GM10266 (cell line): ENCODE results near the gene OR2Y1.
"Not testable (repeated sequence)": the region's sequence is repeated elsewhere in the genome, so short reads cannot be mapped to it uniquely, and the experiment has no call there.

ENCODE experiments used
- DNase-seq: peaks from one replicate; pipeline ENCODE4 v3.0.0; 2012; ENCODE audit errors: extremely low spot score
- TF ChIP-seq, protein P1 (sequence below): IDR thresholded peaks from 2 replicates; pipeline ENCODE4 v1.5.1; 2012; ENCODE audit warnings: mild to moderate bottlenecking, low read depth; ENCODE audit not compliant: control insufficient read depth, insufficient read depth; ENCODE audit errors: missing control alignments

OR2Y1 gene, protein sequence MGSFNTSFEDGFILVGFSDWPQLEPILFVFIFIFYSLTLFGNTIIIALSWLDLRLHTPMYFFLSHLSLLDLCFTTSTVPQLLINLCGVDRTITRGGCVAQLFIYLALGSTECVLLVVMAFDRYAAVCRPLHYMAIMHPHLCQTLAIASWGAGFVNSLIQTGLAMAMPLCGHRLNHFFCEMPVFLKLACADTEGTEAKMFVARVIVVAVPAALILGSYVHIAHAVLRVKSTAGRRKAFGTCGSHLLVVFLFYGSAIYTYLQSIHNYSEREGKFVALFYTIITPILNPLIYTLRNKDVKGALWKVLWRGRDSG

DNA sequence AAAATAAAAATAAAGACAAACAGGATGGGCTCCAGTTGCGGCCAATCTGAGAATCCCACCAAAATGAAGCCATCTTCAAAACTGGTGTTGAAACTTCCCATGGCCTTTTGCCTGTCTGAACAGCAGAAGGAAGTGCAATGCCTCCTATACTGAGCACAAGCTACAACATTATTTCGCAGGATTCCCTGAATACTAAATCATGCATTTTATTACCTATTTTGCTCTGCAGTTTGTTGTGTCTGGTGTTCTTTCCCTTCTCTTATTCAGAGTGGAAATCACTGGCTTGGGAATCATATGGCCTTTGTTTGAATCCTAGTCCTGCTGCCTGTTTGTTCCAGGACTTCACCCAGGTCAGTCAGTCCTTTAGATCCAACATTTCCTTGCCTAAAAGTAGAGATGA, at the start of gene OR2Y1:
Gene OR2Y1, minus strand, starts transcription at position 101 of the 400 bp plus-strand sequence. Its CDS starts 0 bp downstream, at position 101.
- no peak for DNase-seq
- TF ChIP-seq, protein P1, sequence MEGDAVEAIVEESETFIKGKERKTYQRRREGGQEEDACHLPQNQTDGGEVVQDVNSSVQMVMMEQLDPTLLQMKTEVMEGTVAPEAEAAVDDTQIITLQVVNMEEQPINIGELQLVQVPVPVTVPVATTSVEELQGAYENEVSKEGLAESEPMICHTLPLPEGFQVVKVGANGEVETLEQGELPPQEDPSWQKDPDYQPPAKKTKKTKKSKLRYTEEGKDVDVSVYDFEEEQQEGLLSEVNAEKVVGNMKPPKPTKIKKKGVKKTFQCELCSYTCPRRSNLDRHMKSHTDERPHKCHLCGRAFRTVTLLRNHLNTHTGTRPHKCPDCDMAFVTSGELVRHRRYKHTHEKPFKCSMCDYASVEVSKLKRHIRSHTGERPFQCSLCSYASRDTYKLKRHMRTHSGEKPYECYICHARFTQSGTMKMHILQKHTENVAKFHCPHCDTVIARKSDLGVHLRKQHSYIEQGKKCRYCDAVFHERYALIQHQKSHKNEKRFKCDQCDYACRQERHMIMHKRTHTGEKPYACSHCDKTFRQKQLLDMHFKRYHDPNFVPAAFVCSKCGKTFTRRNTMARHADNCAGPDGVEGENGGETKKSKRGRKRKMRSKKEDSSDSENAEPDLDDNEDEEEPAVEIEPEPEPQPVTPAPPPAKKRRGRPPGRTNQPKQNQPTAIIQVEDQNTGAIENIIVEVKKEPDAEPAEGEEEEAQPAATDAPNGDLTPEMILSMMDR: no peak

DNA sequence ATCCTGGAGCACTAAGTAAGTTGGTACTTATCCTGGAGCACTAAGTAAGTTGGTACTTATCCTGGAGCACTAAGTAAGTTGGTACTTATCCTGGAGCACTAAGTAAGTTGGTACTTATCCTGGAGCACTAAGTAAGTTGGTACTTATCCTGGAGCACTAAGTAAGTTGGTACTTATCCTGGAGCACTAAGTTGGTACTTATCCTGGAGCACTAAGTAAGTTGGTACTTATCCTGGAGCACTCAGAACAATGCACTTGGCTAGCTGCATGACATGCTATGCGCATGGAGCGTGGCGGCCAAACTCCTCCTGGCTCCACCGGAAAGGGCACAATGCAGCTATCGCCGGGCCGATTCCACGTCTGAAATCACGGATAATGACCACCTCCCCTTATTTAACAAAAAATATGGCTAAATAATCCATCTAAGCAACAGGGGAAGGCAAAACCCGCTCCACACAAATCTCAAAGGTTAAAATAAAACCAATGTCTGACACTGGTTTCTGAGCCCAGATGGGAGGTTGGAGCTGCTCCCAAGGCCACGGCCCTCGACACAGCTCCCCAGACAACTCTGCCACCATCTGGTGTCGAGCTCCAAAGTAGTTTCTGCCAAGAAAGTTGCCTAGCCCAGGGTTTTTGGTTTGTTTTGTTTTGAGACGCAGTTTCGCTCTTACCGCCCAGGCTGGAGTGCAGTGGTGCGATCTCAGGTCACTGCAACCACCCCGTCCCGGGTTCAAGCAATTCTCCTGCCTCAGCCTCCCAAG, 49.0 kb upstream of the OR2Y1 start:
- not testable (repeated sequence) for DNase-seq

DNA sequence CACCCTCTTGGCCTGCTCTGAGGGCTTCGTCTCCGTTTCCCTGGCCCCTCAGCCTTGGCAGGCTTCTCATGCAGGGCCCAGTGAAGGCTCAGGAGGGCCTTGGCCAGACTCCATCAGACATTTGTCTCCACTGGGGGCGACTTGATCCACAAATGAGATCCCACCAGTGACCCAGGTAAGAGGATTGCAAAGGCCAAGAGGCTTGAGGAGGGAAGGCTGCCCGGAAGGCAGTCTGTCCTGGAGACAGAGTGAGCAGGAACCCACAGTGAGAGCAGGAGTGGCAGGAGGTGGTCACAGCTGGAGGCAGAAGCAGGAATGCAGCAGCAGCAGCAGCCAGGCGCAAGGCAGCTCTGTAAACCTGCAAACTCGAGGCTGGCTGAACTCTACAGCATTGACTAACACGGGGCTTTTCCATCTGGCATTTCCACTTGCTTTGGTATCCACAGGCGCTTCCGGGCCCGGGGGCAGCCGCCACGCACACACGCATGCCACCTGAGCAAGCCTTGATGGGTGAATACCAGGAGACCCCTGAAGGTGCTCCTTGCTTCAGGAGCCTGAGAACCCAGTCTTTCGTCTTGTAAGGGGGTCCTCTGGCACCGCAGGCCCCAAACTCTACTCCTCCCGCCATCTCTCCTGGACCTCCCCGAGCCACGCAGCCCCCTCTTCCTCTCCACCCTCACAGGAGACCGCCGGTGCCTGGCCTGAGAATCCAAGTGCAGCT, 48.0 kb upstream of the OR2Y1 start:
- no peak for DNase-seq
- TF ChIP-seq, protein P1: no peak

DNA sequence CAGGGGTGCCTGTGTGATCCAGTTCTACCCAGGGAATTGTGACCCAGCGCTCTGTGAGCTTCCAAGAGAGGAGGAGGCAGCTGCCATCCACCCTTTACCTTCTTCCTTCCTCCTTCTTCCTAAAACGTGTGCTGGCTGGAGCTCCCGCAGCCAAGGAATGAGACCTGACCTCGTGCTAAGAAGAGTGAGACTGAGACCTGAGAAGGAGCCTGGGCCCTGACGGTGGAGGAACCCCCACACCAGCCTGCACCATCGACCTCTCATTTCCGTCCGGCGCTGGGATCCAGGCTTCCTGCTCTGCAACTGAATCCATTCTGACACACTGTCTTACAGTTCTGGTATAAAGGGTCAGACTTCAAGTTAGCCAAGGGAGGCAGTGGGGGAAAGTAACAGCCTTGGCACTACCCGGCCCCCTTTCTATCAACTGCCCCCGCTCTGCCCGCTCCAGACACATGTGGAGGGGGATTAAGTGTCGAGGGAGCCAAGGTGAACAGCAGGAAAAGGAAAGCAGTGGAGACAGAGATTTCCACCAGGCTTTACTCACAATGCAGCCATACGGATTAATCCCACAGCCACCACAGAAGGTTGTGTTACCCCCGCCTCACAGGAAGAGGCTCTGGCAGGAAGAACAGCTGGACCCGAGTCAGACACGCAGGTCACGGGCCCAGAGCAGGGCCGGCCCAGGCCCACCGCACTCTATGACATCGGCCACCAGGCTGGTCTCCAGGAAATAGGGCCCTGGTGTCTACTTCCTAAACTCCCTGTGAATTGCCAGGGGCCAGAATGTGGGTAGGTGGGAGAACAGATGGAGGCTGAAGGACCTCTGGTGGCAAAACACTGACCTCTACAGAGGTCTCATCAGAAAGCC, 46.9 kb upstream of the OR2Y1 start:
- TF ChIP-seq, protein P1: no peak
- DNase-seq: no peak

DNA sequence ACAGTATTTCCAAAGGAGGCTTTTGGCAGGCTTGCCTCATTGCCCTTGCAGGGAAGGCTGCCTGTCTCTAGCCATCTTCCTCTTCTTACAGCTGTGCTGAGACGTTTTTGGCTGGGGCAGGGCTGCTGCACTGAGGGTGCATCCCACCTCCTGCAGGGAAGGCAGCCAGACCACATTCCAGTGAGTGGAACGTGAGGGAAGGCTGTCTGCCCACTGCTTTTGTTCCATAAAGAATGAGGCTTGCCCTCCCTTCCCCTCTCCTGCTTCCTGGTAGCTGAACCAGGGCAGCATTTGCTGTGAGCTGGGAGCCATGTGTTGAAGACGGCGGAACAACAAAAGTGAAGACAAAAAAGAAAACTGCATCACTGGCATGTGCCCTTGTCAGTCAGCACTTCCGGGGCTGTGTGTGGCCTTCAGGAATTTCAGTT, 46.0 kb upstream of the OR2Y1 start:
- TF ChIP-seq, protein P1: no peak
- DNase-seq: no peak

DNA sequence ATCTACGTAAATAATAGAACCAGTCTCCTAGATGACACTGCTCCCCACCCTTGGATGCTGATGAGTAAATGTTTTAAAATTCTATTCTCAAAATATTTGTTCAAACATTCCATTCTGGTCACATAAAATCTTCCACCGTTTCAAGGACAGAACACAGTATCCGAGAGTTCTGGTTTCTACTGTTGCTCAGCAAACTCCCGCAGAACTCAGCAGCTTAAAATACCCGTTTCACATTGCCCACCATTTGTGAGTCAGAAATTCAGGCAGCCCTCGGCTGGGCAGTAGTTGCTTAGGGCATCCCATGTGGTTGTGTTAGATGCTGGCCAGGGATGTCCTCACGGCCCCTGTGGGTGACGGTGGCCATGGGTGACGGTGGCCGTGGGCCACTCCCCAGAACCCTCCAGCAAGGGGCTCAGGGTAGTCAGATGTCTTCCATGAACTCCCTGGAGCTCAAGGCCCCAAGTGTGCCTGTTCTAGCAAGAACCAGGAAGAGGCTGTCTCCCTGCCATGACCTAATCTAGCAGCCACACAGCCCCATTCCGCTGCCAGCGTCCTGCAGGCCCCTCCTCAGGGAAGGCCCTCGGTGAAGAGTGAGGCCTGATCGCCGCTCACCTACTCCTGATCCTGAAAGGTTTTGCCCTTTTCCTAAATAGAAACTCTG, 45.4 kb upstream of the OR2Y1 start:
- no peak for DNase-seq
- TF ChIP-seq, protein P1: no peak
